Measurements from ENCODE around the gene TPO. TPM values are rescaled to one million over a fixed set of nuclear protein-coding genes. Genes with fewer than 3 reads are reported as not detected.
"Not testable (repeated sequence)": the region's sequence is repeated elsewhere in the genome, so short reads cannot be mapped to it uniquely, and the experiment has no call there.

Gene TPO
- total RNA-seq, 1 donor from 2014 or later, result not detected

GRCh38 chr2:1482981-1483380, 69.7 kb downstream of the TPO start:
- no peak for DNase-seq (ENCODE audit: low read depth)

DNA sequence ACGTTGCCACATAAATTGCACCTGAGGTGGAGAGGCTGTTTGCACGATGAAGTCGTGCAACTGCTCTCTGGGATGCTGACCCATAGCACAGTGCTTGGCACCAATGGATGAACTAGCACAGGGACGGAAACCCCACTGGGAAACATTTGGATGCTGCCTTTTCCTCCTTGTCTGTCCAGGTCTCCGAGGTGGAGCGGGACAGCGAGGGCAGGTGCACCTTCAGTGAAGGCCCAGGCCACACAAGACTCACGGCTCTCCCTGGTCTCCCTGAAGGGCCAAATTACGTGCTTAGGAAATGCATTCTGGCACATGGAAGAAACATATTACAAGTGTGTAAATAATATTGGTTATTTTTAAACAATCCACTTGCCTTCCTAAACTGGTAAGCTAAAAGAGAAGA, 70.3 kb downstream of the TPO start:
- no peak for DNase-seq (ENCODE audit: low read depth)

GRCh38 chr2:1484131-1484884, 71.0 kb downstream of the TPO start:
- DNase-seq (ENCODE audit: low read depth), result no peak

- no peak for DNase-seq (ENCODE audit: low read depth)
Measured at GRCh38 chr2:1486670-1487069, 73.4 kb downstream of the TPO start.

GRCh38 chr2:1487758-1488157, 74.5 kb downstream of the TPO start:
- no peak for DNase-seq (ENCODE audit: low read depth)

- DNase-seq (ENCODE audit: low read depth), result no peak
Measured at GRCh38 chr2:1488181-1488671, 75.0 kb downstream of the TPO start.

DNA sequence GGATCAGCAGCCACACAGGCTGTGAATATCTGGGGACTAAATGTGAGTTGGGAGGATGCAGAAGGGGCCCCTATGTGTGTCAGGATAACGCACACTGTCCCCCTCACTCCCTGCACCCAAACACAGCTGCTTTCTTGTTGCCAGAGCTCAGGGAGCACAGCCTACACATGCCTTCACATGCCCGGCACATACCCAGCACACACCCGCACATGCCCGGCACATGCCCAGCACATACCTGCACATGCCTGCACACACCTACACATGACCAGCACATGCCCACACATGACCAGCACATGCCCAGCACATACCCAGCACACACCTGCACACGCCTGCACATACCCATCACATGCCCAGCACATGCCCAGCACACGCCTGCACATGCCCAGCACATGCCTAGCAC, 75.6 kb downstream of the TPO start:
- no peak for DNase-seq (ENCODE audit: low read depth)

- DNase-seq (ENCODE audit: low read depth), result no peak
Measured at GRCh38 chr2:1489486-1489885, 76.2 kb downstream of the TPO start.

- DNase-seq (ENCODE audit: low read depth), result not testable (repeated sequence)
Measured at GRCh38 chr2:1490381-1490780, 77.1 kb downstream of the TPO start.

DNA sequence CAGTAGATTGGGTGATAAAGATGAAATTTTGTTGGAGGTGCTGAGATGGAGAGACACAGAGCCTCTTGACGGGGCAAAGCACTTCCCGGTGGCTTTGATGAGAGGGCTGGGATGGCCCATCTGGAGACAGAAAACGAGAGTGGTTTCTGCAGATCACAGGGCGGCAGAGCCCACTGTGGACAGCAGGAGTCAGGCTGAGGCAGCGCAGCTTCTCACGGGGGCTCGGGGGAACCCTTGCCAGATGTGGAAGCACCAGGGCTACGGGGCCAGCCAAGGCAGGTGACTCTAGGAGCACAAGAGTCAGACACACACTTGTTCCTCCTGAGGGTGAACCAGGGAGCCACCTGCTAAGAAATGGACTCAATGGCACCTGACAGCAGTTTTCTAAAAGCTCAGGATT, 78.5 kb downstream of the TPO start:
- DNase-seq (ENCODE audit: low read depth), result no peak

DNA sequence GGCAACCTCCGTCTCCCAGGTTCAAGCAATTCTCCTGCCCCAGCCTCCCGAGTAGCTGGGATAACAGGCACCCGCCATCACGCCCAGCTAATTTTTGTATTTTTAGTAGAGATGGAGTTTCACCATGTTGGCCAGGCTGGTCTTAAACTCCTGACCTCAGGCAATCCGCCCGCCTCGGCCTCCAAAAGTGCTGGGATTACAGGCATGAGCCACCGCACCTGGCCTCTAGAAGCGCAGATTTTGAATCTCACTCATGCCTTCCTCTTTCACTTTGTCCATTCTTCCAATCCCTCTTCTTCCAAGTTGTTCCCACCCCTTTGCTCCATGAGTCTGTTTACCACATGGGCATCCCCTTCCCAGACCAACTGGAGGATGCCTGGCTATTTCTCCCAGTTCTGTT, 79.0 kb downstream of the TPO start:
- DNase-seq (ENCODE audit: low read depth), result not testable (repeated sequence)

DNA sequence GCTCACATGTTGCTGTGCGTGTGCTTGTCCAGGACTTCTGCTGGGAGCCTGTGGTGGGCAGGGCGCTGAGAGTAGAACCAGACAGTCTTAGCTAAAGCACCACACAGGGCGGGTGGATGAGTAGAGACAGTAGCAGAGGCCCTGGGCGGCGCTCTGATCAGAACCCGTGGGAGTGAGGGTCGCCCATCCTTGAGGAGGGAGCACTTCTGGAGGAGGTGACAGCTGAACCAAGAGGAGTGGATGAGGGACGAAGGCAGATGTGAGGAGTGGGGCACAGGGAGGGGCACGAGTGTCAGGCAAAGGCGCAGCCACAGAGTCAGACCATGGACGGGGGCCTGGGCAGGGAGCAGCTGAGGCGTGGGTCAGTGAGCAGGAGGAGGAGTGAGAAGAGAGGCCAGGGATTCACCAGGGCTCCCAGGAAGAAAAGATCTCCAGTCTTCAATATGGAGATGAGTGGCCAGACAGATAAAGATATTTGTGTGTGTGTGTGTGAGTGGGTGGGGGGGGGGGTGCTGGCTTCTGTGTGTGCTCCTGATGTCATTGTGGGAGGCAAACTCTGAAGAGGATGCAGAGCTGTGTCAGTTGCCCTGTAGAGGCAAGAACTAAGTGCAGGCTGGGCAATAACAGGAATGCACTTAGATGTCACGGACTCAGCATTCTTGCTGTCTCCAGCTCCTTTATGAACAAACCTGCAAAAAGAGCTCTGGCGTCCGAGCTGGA, 79.6 kb downstream of the TPO start:
- DNase-seq (ENCODE audit: low read depth), result no peak

GRCh38 chr2:1493431-1494126, 80.3 kb downstream of the TPO start:
- no peak for DNase-seq (ENCODE audit: low read depth)

DNA sequence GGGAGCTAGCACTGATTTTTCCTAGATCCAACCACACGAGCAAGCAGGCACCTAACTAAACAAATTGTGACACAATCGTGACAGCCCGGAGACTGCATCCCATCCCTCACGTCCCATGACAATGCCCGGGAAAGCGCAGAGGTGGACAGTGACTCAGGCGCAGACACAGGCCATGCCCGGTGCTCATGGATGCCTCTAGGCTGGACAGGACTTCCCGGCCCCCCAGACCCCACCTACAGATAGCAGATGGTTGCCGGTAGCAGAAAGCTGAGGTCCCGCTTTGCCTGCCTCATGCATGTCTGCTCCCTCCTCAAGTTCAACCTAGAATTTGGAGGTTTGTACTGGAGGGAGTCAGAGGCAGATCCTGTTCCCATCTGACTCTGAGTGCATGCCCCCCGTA, 81.0 kb downstream of the TPO start:
- no peak for DNase-seq (ENCODE audit: low read depth)

- DNase-seq (ENCODE audit: low read depth), result no peak
Measured at GRCh38 chr2:1494906-1495305, 81.6 kb downstream of the TPO start.

DNA sequence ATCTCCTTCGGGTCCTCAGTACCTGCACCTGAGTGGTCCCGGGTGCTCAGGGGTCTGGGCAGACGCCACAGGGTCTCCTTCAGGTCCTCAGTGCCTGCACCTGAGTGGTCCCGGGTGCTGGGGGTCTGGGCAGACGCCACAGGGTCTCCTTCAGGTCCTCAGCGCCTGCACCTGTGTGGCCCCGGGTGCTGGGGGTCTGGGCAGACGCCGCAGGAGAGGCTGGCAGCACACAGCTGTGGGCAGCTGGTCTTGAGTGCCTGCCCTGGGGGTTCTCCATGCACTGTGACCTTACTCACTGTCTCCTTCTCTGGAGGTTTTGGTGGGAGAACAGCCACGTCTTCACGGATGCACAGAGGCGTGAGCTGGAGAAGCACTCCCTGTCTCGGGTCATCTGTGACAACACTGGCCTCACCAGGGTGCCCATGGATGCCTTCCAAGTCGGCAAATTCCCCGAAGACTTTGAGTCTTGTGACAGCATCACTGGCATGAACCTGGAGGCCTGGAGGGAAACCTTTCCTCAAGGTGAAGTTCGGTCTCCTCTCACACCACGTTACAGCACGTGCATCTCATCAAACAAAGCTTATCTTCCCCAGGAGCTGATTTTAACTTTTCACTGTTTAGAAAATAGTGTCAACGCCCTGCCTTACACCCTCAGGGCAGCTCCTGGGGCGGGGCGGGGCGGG, 82.6 kb downstream of the TPO start:
- DNase-seq (ENCODE audit: low read depth), result no peak

GRCh38 chr2:1496359-1496821, 83.1 kb downstream of the TPO start:
- no peak for DNase-seq (ENCODE audit: low read depth)

- DNase-seq (ENCODE audit: low read depth), result no peak
Measured at GRCh38 chr2:1497122-1497611, 83.9 kb downstream of the TPO start.

GRCh38 chr2:1498176-1498575, 84.9 kb downstream of the TPO start:
- DNase-seq (ENCODE audit: low read depth), result no peak

GRCh38 chr2:1499033-1499795, 86.0 kb downstream of the TPO start:
- no peak for DNase-seq (ENCODE audit: low read depth)

All from myocyte (in vitro differentiated cells).